ENCODE measurements around the gene MAP7D3. TPM values are rescaled to one million over a fixed set of nuclear protein-coding genes. Genes with fewer than 3 reads are reported as not detected.
A peak's percentile ranks its signal among the peaks of the same experiment; 100 is the strongest.

The MAP7D3 gene
- total RNA-seq, 1 experiment from 2014 or later: 19.0 TPM

- Histone ChIP-seq H3K9me2 (ENCODE audit: insufficient read depth) (no peaks in the 10 kb centered on the region), H3K36me3 (ENCODE audit: low read depth) (no peaks in the 10 kb centered on the region), H3K79me2 (ENCODE audit: low read depth) (no peaks in the 10 kb centered on the region), H3K4me3 (no peak overlapping the region), H3K27me3 (ENCODE audit: insufficient read depth, low read depth) (no peaks in the 10 kb centered on the region), H3K27ac (no peak overlapping the region), H3F3A (ENCODE audit: insufficient read depth, low read depth) (peaks cover 7% of the 10 kb centered on the region; the same call in 1 of the 2 replicates), H3K9me3 (ENCODE audit: insufficient read depth, low read depth) (no peaks in the 10 kb centered on the region), H2AFZ (no peak overlapping the region), H4K20me1 (ENCODE audit: insufficient read depth) (no peaks in the 10 kb centered on the region), H3K4me2 (no peak overlapping the region), H3K4me1 (replicated peaks; ENCODE audit: insufficient read depth) (peaks cover 9% of the 10 kb centered on the region)
- BruUV-seq (replicated peaks): no TSS peak
- intact Hi-C loops (cut with micrococcal nuclease; ENCODE audit: unreplicated experiment): no loop called here
- DNase-seq: no peak
- CTCF ChIA-PET: no interaction called here
- POLR2A ChIA-PET (ENCODE audit: unreplicated experiment): no interaction called here
- TF ChIP-seq EZH2 (IDR thresholded peaks at IDR 0.05; ENCODE audit: low read depth): no peak
- TF ChIP-seq, protein P1, sequence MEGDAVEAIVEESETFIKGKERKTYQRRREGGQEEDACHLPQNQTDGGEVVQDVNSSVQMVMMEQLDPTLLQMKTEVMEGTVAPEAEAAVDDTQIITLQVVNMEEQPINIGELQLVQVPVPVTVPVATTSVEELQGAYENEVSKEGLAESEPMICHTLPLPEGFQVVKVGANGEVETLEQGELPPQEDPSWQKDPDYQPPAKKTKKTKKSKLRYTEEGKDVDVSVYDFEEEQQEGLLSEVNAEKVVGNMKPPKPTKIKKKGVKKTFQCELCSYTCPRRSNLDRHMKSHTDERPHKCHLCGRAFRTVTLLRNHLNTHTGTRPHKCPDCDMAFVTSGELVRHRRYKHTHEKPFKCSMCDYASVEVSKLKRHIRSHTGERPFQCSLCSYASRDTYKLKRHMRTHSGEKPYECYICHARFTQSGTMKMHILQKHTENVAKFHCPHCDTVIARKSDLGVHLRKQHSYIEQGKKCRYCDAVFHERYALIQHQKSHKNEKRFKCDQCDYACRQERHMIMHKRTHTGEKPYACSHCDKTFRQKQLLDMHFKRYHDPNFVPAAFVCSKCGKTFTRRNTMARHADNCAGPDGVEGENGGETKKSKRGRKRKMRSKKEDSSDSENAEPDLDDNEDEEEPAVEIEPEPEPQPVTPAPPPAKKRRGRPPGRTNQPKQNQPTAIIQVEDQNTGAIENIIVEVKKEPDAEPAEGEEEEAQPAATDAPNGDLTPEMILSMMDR (conservative IDR thresholded peaks at IDR 0.05): no peak
Observed at GRCh38 chrX:136190038-136190713, 61.0 kb downstream of the MAP7D3 start.

GRCh38 chrX:136189222-136189621, 62.0 kb downstream of the MAP7D3 start:
- TF ChIP-seq, protein P1 (conservative IDR thresholded peaks at IDR 0.05): no peak
- TF ChIP-seq EZH2 (IDR thresholded peaks at IDR 0.05; ENCODE audit: low read depth): no peak
- Histone ChIP-seq H3K27me3 (ENCODE audit: insufficient read depth, low read depth) (no peaks in the 10 kb centered on the region), H3K9me3 (ENCODE audit: insufficient read depth, low read depth) (no peaks in the 10 kb centered on the region), H3K9me2 (ENCODE audit: insufficient read depth) (no peaks in the 10 kb centered on the region), H3K4me3 (no peak overlapping the region), H4K20me1 (ENCODE audit: insufficient read depth) (no peaks in the 10 kb centered on the region), H2AFZ (no peak overlapping the region), H3K36me3 (ENCODE audit: low read depth) (no peaks in the 10 kb centered on the region), H3F3A (ENCODE audit: insufficient read depth, low read depth) (peaks cover 7% of the 10 kb centered on the region; the same call in 1 of the 2 replicates), H3K4me2 (no peak overlapping the region), H3K79me2 (ENCODE audit: low read depth) (no peaks in the 10 kb centered on the region), H3K4me1 (replicated peaks; ENCODE audit: insufficient read depth) (peaks cover 19% of the 10 kb centered on the region), H3K27ac (no peak overlapping the region)
- intact Hi-C loops (cut with micrococcal nuclease; ENCODE audit: unreplicated experiment): no loop called here
- no TSS peak for BruUV-seq (replicated peaks)
- no peak for DNase-seq
- CTCF ChIA-PET: no interaction called here
- POLR2A ChIA-PET (ENCODE audit: unreplicated experiment): no interaction called here

GRCh38 chrX:136186023-136186413, 65.2 kb downstream of the MAP7D3 start:
- Histone ChIP-seq H3K79me2 (ENCODE audit: low read depth) (no peaks in the 10 kb centered on the region), H3K4me3 (peak overlapping the region; percentile 19; the same call in 1 of the 2 replicates), H3K9me2 (ENCODE audit: insufficient read depth) (no peaks in the 10 kb centered on the region), H2AFZ (no peak overlapping the region), H3K4me2 (peak overlapping the region; percentile 57), H3K36me3 (ENCODE audit: low read depth) (no peaks in the 10 kb centered on the region), H3K9me3 (ENCODE audit: insufficient read depth, low read depth) (no peaks in the 10 kb centered on the region), H3K27me3 (ENCODE audit: insufficient read depth, low read depth) (no peaks in the 10 kb centered on the region), H3K27ac (no peak overlapping the region), H4K20me1 (ENCODE audit: insufficient read depth) (no peaks in the 10 kb centered on the region), H3K4me1 (replicated peaks; ENCODE audit: insufficient read depth) (peaks cover 20% of the 10 kb centered on the region), H3F3A (ENCODE audit: insufficient read depth, low read depth) (peaks cover 7% of the 10 kb centered on the region; the same call in 1 of the 2 replicates)
- intact Hi-C loops (cut with micrococcal nuclease; ENCODE audit: unreplicated experiment): no loop called here
- no TSS peak for BruUV-seq (replicated peaks)
- CTCF ChIA-PET: interaction anchor here (0.6 kb wide), 1 partner anchor 200 kb away, joined by 11 read pairs; no protein-coding TSS in a partner anchor
- DNase-seq: no peak
- TF ChIP-seq, protein P1 (conservative IDR thresholded peaks at IDR 0.05): no peak
- TF ChIP-seq EZH2 (IDR thresholded peaks at IDR 0.05; ENCODE audit: low read depth): no peak
- POLR2A ChIA-PET (ENCODE audit: unreplicated experiment): interaction anchor here (0.7 to 1.0 kb wide), 3 partner anchors 19 to 35 kb away, joined by 3 to 5 read pairs (median 3); no protein-coding TSS in a partner anchor
